ENCODE measurements around the gene EGFL8. TPM values are rescaled to one million over a fixed set of nuclear protein-coding genes. Genes with fewer than 3 reads are reported as not detected.

Gene EGFL8
- total and polyA plus RNA-seq, 2 of the 8 experiments (the other 6 are each of a cell fraction or from before 2014, with no cell fraction given), result 5.0 to 9.2 TPM

DNA sequence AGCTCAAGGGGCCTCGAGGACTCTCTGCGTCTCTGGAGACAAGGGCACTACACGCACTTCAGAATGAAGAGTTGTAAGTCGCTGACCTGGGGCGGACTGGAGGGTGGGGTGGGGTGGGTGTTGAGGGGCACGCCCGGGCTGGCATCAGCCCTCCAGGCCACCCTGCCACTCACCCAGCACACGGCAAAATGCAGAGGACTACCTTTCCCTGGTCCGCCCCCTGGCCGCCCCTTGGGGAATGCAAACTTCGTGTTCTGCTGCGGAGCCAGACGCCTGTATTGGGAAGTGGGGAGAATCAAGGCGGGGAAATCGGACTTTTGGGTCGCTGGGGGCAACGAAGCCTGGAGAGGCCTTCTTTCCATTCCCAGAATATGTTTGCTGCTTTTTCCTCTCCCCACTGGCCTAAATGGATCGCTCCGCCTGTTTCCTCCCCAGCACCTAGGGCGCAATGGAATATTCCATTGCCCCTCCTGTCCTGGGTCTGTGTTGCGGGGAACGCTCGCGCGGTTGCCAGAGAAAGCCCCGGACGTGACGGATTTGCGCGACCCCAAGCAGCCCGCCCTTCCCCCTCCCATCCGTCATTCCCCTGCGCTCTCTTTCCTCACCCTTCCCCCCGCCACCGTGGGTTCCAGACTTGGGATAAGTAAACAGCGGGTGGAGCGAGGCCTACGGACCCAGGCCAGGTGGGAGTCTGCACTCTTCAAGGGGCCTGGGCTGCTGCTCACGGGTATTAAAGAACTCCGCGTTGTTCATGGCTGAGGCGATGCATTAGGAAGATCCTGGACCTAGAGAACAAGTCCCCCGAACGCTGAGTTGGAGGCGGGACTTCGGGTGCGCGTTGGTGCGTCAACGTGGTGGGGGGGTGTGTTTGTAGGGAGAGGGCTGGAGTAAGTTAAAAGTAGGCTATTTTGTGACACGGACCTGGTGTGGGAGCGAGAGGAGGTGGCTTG lies 10.6 kb upstream of the EGFL8 start, which contains the start of gene PPT2 (continued):
- no peak for TF ChIP-seq CBX5 (IDR thresholded peaks at IDR 0.05; ENCODE audit: low read depth, low read length)
- TF ChIP-seq NANOG (IDR thresholded peaks at IDR 0.05; ENCODE audit: insufficient read depth, low read depth, low read length, poor library complexity, severe bottlenecking), result no peak

All from H1 (cell line).